ENCODE data around the gene PLEKHA7. TPM values are rescaled to one million over a fixed set of nuclear protein-coding genes. Genes with fewer than 3 reads are reported as not detected.

The PLEKHA7 gene
- total and polyA plus RNA-seq, 2 of the 4 experiments (the other 2 are of a cell fraction) = 0.12 TPM; not detected in 1

DNA sequence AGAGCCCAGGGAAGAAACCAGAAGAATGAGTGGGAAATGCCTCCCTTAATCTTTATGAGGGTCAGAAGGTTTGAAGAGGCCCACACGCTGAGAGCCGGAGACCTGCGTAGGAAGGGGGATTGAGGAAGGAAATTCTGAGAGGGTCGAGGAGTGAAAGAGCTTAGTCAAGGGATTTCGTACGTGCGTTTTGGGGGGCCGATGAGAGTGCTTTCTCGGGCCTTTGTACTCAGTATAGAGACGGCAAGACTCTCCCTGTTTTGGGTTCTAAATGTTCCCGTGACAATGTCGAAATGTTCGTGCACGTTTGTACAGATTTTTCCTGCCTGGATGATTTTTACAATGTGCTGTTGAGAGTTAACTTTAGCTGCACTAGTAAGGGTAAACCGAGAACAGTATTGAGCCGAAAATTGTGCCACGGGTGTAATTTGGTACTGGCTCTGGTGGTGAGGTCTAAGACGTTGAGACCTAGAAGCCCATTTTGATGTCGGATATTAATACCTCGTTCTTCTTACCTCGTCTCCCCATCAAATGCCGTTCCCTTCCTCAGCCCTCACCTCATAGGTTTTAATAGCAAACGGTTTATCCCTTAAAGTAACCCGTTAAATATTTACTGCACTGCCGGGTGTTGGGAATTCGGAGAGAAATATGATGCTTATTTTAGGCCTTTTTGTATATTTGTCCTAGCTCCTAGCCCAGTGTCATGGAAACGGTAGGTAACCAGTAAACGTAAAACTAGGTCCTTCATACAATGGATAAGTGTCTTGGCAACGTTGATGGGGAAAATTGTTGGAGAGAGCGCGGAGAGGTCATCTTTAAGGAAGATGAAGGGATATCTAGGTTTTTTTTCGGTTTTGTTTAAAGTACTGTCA is 275.0 kb downstream of the PLEKHA7 start:
- H2BK120ac ChIP-seq (ENCODE audit: low read depth, low read length) = no peak overlapping the region
- H3K4me1 ChIP-seq (ENCODE audit: control insufficient read depth, insufficient read depth, low read length) = 0 out of 2 replicates have a peak, but pooled peaks cover 2% of the 10 kb centered on the region
- WGBS, 2 experiments (ENCODE audit: extremely low coverage in 2 of 2, insufficient read length in 1 of 2) = 0% methylated on average over 6 of the region's 32 CpGs; no CpG with 5 or more reads in 1 of the 2 experiments

More for the DNA sequence above, 275.0 kb downstream of the PLEKHA7 start:
- Histone ChIP-seq H2AK9ac (replicated peaks; ENCODE audit: low read depth, low read length, poor library complexity) (peak overlapping the region; percentile 97), H2AFZ (replicated peaks; ENCODE audit: low read length, poor library complexity) (peak overlapping the region; percentile 97), H3K56ac (ENCODE audit: extremely low read depth, insufficient read depth, low read length) (peak overlapping the region; percentile 96), H3K79me1 (ENCODE audit: low read depth in 1 of 2, low read length in 2 of 2) (peaks cover 2 to 26% of the 10 kb centered on the region in 2 experiments; a peak in 3 of 4 replicates), H3K18ac (ENCODE audit: low read depth, low read length) (peak overlapping the region; percentile 91), H3K4me3 (ENCODE audit: insufficient read depth, low read depth, low read length) (peak overlapping the region; percentile 89), H3K9me3 (ENCODE audit: control insufficient read depth, insufficient read depth, low read length) (no peaks in the 10 kb centered on the region), H2BK15ac (ENCODE audit: low read depth, low read length) (no peak overlapping the region), H3K27me3 (ENCODE audit: control insufficient read depth, insufficient read depth, low read length) (no peaks in the 10 kb centered on the region), H3K36me3 (ENCODE audit: control insufficient read depth, insufficient read depth, low read length) (peaks cover 7% of the 10 kb centered on the region), H2AK5ac (ENCODE audit: low read depth, low read length) (peak overlapping the region; percentile 69; the same call in 1 of the 2 replicates), H3K9me1 (ENCODE audit: insufficient read depth, low read length) (peaks cover 3% of the 10 kb centered on the region; the same call in 1 of the 2 replicates), H3K4ac (ENCODE audit: low read depth, low read length) (peak overlapping the region; percentile 96), H4K5ac (ENCODE audit: low read depth, low read length) (peak overlapping the region; percentile 92), H4K91ac (ENCODE audit: insufficient read depth, low read depth, low read length) (peak overlapping the region; percentile 87), H4K20me1 (ENCODE audit: insufficient read depth, low read length) (peaks cover 24% of the 10 kb centered on the region; the same call in 1 of the 2 replicates), H3K9ac (ENCODE audit: low read depth, low read length) (peak overlapping the region; percentile 99), H3K23ac (ENCODE audit: low read depth, low read length) (peak overlapping the region; percentile 89), H3K14ac (replicated peaks; ENCODE audit: low read depth, low read length) (peak overlapping the region; percentile 99), H4K8ac (ENCODE audit: low read depth in 2 of 2, low read length in 2 of 2) (peak overlapping the region; percentile 95 to 97), H2BK20ac (ENCODE audit: low read depth, low read length) (no peak overlapping the region), H3K27ac (ENCODE audit: insufficient read depth, low read length) (peak overlapping the region; percentile 98), H3K4me2 (ENCODE audit: low read depth, low read length) (peak overlapping the region; percentile 100), H2BK5ac (ENCODE audit: low read depth, low read length, poor library complexity, severe bottlenecking) (peak overlapping the region; percentile 96)
- in situ Hi-C loops (cut with MboI; ENCODE audit: low sequenced_read_pairs) = no loop called here
- TF ChIP-seq RCOR1 (IDR thresholded peaks at IDR 0.05; ENCODE audit: insufficient replicate concordance, low read length) = no peak
- TF ChIP-seq MAFK (IDR thresholded peaks at IDR 0.05; ENCODE audit: low read depth, low read length) = no peak
- peak; percentile 41; the same call in 1 of the 2 replicates for TF ChIP-seq POLR2A (IDR thresholded peaks at IDR 0.05; ENCODE audit: low read depth, low read length)
- no peak for TF ChIP-seq MXI1 (IDR thresholded peaks at IDR 0.05; ENCODE audit: borderline replicate concordance, low read depth, low read length)
- no peak for TF ChIP-seq BHLHE40 (IDR thresholded peaks at IDR 0.05; ENCODE audit: low read depth, low read length)
- TF ChIP-seq RFX5 (IDR thresholded peaks at IDR 0.05; ENCODE audit: low read depth, low read length) = no peak
- TF ChIP-seq MAZ (IDR thresholded peaks at IDR 0.05; ENCODE audit: borderline replicate concordance, low read depth, low read length) = no peak
- dilution Hi-C loops (cut with HindIII; ENCODE audit: low sequenced_read_pairs, unreplicated experiment) = no loop called here
- DNase-seq (peak; percentile 28), ATAC-seq (ENCODE audit: low read depth) (no peak; the same call in 1 of the 2 replicates)
- intact Hi-C loops (cut with micrococcal nuclease) = loop anchor here (10.0 kb wide), 1 partner anchor 1084 kb away; no protein-coding TSS in a partner anchor
- POLR2A ChIA-PET (ENCODE audit: unreplicated experiment) = no interaction called here
- BruUV-seq (replicated peaks) = TSS peak; percentile 58
- CTCF ChIA-PET = no interaction called here
